DOHH2 (cell line): ENCODE measurements around the gene CMIP.

ENCODE experiments used
- EZH2phosphoT487 ChIP-seq: fragments of 200-600 bp; sonication (generic); IDR thresholded peaks from 2 replicates; pipeline ENCODE4 v1.6.1; 2017; ENCODE audit warnings: borderline replicate concordance, mild to moderate bottlenecking, antibody characterized with exemption, low read length, moderate library complexity, mixed read lengths
- TF ChIP-seq, protein P1 (sequence below): fragments of 200-600 bp; sonication (generic); IDR thresholded peaks from one replicate; pipeline ENCODE4 v1.5.1; 2014; ENCODE audit warnings: antibody characterized with exemption, mild to moderate bottlenecking, low read depth, low read length; ENCODE audit not compliant: poor library complexity, severe bottlenecking

GRCh38 chr16:81516478-81517149 is 72.0 kb downstream of the CMIP start:
- TF ChIP-seq, protein P1, sequence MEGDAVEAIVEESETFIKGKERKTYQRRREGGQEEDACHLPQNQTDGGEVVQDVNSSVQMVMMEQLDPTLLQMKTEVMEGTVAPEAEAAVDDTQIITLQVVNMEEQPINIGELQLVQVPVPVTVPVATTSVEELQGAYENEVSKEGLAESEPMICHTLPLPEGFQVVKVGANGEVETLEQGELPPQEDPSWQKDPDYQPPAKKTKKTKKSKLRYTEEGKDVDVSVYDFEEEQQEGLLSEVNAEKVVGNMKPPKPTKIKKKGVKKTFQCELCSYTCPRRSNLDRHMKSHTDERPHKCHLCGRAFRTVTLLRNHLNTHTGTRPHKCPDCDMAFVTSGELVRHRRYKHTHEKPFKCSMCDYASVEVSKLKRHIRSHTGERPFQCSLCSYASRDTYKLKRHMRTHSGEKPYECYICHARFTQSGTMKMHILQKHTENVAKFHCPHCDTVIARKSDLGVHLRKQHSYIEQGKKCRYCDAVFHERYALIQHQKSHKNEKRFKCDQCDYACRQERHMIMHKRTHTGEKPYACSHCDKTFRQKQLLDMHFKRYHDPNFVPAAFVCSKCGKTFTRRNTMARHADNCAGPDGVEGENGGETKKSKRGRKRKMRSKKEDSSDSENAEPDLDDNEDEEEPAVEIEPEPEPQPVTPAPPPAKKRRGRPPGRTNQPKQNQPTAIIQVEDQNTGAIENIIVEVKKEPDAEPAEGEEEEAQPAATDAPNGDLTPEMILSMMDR = no peak
- TF ChIP-seq EZH2phosphoT487 = no peak
